ENCODE results near the gene GRB2. TPM values are rescaled to one million over a fixed set of nuclear protein-coding genes. Genes with fewer than 3 reads are reported as not detected.

Gene GRB2
- total RNA-seq, 1 experiment from 2014 or later, result 92.6 TPM

GRCh38 chr17:75318615-75319222, 86.8 kb downstream of the GRB2 start (continued):
- TF ChIP-seq AR (CRISPR knock-in tag; IDR thresholded peaks at IDR 0.05) (no peak), NR1H2 (CRISPR knock-in tag; IDR thresholded peaks at IDR 0.05) (no peak), GRHL2 (CRISPR knock-in tag; IDR thresholded peaks at IDR 0.05; ENCODE audit: insufficient replicate concordance, severe bottlenecking) (no peak), ZBTB43 (CRISPR knock-in tag; IDR thresholded peaks at IDR 0.05) (no peak)

- H3K9me3 Mint-ChIP-seq, result no peaks in the 10 kb centered on the region
- peaks cover 13% of the 10 kb centered on the region for H3K4me1 Mint-ChIP-seq
- peak overlapping the region; percentile 91 for H3K27ac Mint-ChIP-seq
- ChIA-PET CTCF (interaction anchor here (0.8 to 2.2 kb wide), 3 partner anchors 27 to 46 kb away, joined by 3 to 5 read pairs (median 5); partner anchors contain the start of gene SLC25A19), POLR2A (interaction anchor here (1.2 kb wide), 1 partner anchor 29 kb away, joined by 3 read pairs; the partner anchor contains the start of gene SLC25A19)
- peaks cover 24% of the 10 kb centered on the region for H3K36me3 Mint-ChIP-seq
- no peaks in the 10 kb centered on the region for H3K27me3 Mint-ChIP-seq (ENCODE audit: low read depth)
- ATAC-seq (no peak), DNase-seq (ENCODE audit: low spot score) (no peak)
- no peak overlapping the region for H3K4me3 Mint-ChIP-seq
- TF ChIP-seq PRDM15 (CRISPR knock-in tag; IDR thresholded peaks at IDR 0.05), result no peak
- no peak for TF ChIP-seq ZNF219 (CRISPR knock-in tag; IDR thresholded peaks at IDR 0.05; ENCODE audit: borderline replicate concordance)
- TF ChIP-seq KAT7 (CRISPR knock-in tag; IDR thresholded peaks at IDR 0.05; ENCODE audit: borderline replicate concordance), result no peak
- TF ChIP-seq TEAD4 (CRISPR knock-in tag; IDR thresholded peaks at IDR 0.05), result no peak
- TF ChIP-seq AFF4 (CRISPR knock-in tag; IDR thresholded peaks at IDR 0.05; ENCODE audit: borderline replicate concordance), result no peak
- no peak for TF ChIP-seq CDX4 (CRISPR knock-in tag; IDR thresholded peaks at IDR 0.05; ENCODE audit: borderline replicate concordance)
- no peak for TF ChIP-seq JAZF1 (CRISPR knock-in tag; IDR thresholded peaks at IDR 0.05)
- no peak for TF ChIP-seq EMX1 (CRISPR knock-in tag; IDR thresholded peaks at IDR 0.05)
- no peak for TF ChIP-seq NR3C1 (CRISPR knock-in tag; conservative IDR thresholded peaks at IDR 0.05; ENCODE audit: low read depth)
- TF ChIP-seq RELA (CRISPR knock-in tag; IDR thresholded peaks at IDR 0.05; ENCODE audit: borderline replicate concordance), result no peak
- TF ChIP-seq E2F1 (CRISPR knock-in tag; IDR thresholded peaks at IDR 0.05), result no peak
- TF ChIP-seq FOXJ3 (CRISPR knock-in tag; IDR thresholded peaks at IDR 0.05; ENCODE audit: borderline replicate concordance), result no peak
- TF ChIP-seq NFATC4 (CRISPR knock-in tag; IDR thresholded peaks at IDR 0.05), result no peak
- TF ChIP-seq STAT6 (CRISPR knock-in tag; conservative IDR thresholded peaks at IDR 0.05; ENCODE audit: low read depth), result no peak
These were observed 87.3 kb downstream of the GRB2 start for GRCh38 chr17:75318211-75318610.
